Effector memory CD8-positive, alpha-beta T cell (primary cell): ENCODE results near the gene SEMA6D.
"Not testable (repeated sequence)": the region's sequence is repeated elsewhere in the genome, so short reads cannot be mapped to it uniquely, and the experiment has no call there.

Source experiments
- ATAC-seq: fragments of 150-1000 bp; cut with Tn5 transposase; replicated peaks from 2 replicates; pipeline ENCODE4 v1.10.0; 2021; ENCODE audit warnings: mild to moderate bottlenecking, moderate library complexity
- DNase-seq, 3 experiments: peaks; one replicate each; pipeline ENCODE4 v3.0.0; 2021
- H3K27ac Mint-ChIP-seq, 2 donors: one replicate each; pipeline ENCODE4 v1.8.0; 2022; ENCODE audit warnings: mild to moderate bottlenecking in 2 of 2, mixed read lengths in 2 of 2, moderate library complexity in 2 of 2
- H3K27me3 Mint-ChIP-seq, 2 donors: one replicate each; pipeline ENCODE4 v1.8.0; 2022; ENCODE audit warnings: mixed read lengths in 2 of 2
- H3K36me3 Mint-ChIP-seq: one replicate; pipeline ENCODE4 v1.8.0; 2022; ENCODE audit warnings: mild to moderate bottlenecking, moderate library complexity, mixed read lengths; ENCODE audit not compliant: insufficient read depth
- H3K4me1 Mint-ChIP-seq, 2 donors: one replicate each; pipeline ENCODE4 v1.8.0; 2022; ENCODE audit warnings: low read depth in 2 of 2, mixed read lengths in 2 of 2
- H3K4me3 Mint-ChIP-seq, 2 donors: one replicate each; pipeline ENCODE4 v1.8.0; 2022; ENCODE audit warnings: mild to moderate bottlenecking in 2 of 2, mixed read lengths in 2 of 2, moderate library complexity in 2 of 2
- H3K9me3 Mint-ChIP-seq, 2 donors: one replicate each; pipeline ENCODE4 v1.8.0; 2022; ENCODE audit warnings: mixed read lengths in 2 of 2

The SEMA6D gene

DNA sequence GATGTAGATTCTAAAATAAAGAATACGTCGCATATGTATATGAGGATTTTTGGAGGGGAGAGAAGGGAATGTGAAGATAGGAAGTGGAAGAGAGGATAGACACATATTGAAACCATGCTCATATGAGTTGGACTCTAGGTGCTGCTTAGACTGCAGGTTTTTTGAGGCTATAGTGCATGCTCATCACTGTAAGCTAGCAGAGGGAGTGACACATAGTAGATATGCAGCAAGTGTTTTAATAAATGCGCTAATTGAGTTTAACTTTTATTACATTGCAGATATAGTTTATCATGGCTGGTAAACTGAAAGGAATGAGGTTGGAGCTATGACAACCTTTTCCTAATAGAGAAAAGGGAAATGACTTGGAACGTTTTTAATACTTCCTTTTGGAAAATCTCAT is 7.7 kb downstream of the SEMA6D start:
- peaks cover 0 to 3% of the 10 kb centered on the region in 2 donors for H3K9me3 Mint-ChIP-seq
- ATAC-seq (no peak), DNase-seq (no peak)
- no peak overlapping the region for H3K27ac Mint-ChIP-seq
- H3K4me1 Mint-ChIP-seq: no peaks in the 10 kb centered on the region
- H3K4me3 Mint-ChIP-seq: no peak overlapping the region
- H3K36me3 Mint-ChIP-seq: no peaks in the 10 kb centered on the region
- peaks cover 5 to 31% of the 10 kb centered on the region in 2 donors for H3K27me3 Mint-ChIP-seq

DNA sequence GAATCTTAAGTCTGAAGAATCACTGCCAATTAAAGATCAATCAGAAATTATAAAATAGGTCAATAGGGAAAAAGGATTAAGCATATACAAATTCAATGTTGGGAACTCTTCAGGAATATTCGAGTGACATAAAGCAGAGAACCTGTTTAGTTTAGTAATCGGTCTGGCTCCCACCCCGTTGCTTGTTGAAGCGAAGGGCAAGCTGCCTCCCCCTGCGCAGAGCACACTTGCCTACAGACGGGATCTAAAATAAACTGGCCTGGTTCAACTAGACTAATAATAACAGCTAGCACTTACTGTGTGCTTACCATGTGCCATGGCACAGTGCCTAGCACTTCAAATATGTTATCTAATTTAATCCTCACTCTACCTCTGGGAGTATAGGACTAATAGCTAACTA is 8.6 kb downstream of the SEMA6D start:
- Mint-ChIP-seq H3K36me3 (no peaks in the 10 kb centered on the region), H3K4me3 (no peak overlapping the region), H3K27ac (no peak overlapping the region), H3K4me1 (no peaks in the 10 kb centered on the region), H3K27me3 (peaks cover 0 to 24% of the 10 kb centered on the region in 2 donors), H3K9me3 (peaks cover 0 to 7% of the 10 kb centered on the region in 2 donors)
- ATAC-seq (no peak), DNase-seq (no peak)

DNA sequence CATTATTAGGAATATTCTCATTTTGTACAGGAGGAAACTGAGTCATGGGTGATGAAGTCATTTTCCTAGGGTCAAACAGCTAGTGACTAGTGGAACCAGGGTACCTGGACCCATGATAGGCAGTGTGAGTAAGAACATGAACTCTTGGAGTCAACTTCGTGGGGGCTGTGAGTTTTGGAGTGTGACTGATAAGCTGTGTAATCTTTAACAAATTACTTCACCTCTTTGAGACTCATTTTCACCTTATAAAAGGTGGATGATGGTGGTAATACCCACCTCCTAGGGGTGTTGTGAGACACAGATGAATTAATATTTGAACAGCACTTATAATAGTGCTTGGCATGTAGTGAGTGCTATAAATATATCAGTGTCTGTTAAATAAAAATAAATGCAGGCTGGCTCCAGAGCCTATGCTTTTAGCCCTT is 9.1 kb downstream of the SEMA6D start:
- Mint-ChIP-seq H3K36me3 (no peaks in the 10 kb centered on the region), H3K4me1 (no peaks in the 10 kb centered on the region), H3K27ac (no peak overlapping the region), H3K9me3 (peaks cover 0 to 7% of the 10 kb centered on the region in 2 donors), H3K27me3 (peaks cover 0 to 22% of the 10 kb centered on the region in 2 donors), H3K4me3 (no peak overlapping the region)
- DNase-seq (no peak), ATAC-seq (no peak)

DNA sequence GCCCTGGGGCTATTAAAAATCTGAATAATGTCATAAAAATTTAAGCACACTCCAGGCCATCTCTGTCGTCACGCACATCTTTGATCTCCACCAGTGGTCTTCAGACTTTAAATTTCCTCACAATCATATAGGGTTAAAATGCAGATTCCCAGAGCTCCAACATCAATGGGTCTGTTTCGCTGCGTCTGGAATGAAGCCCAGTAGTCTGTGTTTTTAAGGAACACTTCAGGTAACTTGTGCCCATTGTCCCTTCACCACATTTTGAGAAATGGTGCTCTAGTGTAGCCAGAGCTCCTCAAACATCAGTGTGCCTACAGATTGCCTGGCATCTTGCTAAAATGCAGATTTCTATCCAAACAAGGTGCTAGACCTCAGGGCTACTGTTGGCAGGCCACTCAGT is 9.8 kb downstream of the SEMA6D start:
- peaks cover 0 to 15% of the 10 kb centered on the region in 2 donors for H3K27me3 Mint-ChIP-seq
- no peaks in the 10 kb centered on the region for H3K4me1 Mint-ChIP-seq
- ATAC-seq: no peak
- no peaks in the 10 kb centered on the region for H3K36me3 Mint-ChIP-seq
- H3K9me3 Mint-ChIP-seq: peaks cover 0 to 7% of the 10 kb centered on the region in 2 donors
- no peak for DNase-seq
- no peak overlapping the region for H3K4me3 Mint-ChIP-seq
- H3K27ac Mint-ChIP-seq: no peak overlapping the region

DNA sequence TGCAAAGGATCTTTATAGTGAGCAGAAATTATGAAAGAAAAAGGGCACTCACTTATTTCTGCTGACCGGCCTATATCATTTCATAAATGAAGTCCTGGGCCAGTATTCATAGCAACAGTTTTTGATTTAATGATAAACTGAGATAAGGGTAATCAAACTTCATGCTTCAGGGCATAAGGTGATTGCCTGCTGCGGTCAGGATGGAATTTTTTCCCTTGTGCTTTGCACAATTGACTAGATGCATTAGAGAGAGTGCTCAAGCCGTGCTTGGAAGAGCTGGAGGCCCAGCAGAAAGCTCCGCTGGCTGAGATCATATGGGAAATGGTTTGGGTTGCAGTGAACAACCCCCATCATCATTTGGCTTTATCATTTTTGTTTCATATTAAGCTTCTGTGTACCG is 10.4 kb downstream of the SEMA6D start:
- Mint-ChIP-seq H3K9me3 (peaks cover 0 to 7% of the 10 kb centered on the region in 2 donors), H3K4me1 (no peaks in the 10 kb centered on the region), H3K27ac (no peak overlapping the region), H3K4me3 (no peak overlapping the region), H3K27me3 (peaks cover 0 to 10% of the 10 kb centered on the region in 2 donors), H3K36me3 (no peaks in the 10 kb centered on the region)
- no peak for ATAC-seq
- no peak for DNase-seq

- H3K4me1 Mint-ChIP-seq: no peaks in the 10 kb centered on the region
Observed at GRCh38 chr15:47728426-47728825, 11.1 kb downstream of the SEMA6D start.

GRCh38 chr15:47728886-47729285 is 11.6 kb downstream of the SEMA6D start:
- no peaks in the 10 kb centered on the region for H3K36me3 Mint-ChIP-seq
- ATAC-seq: no peak
- H3K4me1 Mint-ChIP-seq: no peaks in the 10 kb centered on the region
- H3K27ac Mint-ChIP-seq: no peak overlapping the region
- no peak overlapping the region for H3K4me3 Mint-ChIP-seq
- H3K9me3 Mint-ChIP-seq: peaks cover 0 to 7% of the 10 kb centered on the region in 2 donors
- no peak for DNase-seq
- peaks cover 0 to 7% of the 10 kb centered on the region in 2 donors for H3K27me3 Mint-ChIP-seq

More at GRCh38 chr15:47728426-47728825, 11.1 kb downstream of the SEMA6D start:
- Mint-ChIP-seq H3K27me3 (peaks cover 0 to 8% of the 10 kb centered on the region in 2 donors), H3K4me3 (no peak overlapping the region), H3K9me3 (peaks cover 0 to 7% of the 10 kb centered on the region in 2 donors), H3K36me3 (no peaks in the 10 kb centered on the region), H3K27ac (no peak overlapping the region)
- ATAC-seq (no peak), DNase-seq (no peak)

DNA sequence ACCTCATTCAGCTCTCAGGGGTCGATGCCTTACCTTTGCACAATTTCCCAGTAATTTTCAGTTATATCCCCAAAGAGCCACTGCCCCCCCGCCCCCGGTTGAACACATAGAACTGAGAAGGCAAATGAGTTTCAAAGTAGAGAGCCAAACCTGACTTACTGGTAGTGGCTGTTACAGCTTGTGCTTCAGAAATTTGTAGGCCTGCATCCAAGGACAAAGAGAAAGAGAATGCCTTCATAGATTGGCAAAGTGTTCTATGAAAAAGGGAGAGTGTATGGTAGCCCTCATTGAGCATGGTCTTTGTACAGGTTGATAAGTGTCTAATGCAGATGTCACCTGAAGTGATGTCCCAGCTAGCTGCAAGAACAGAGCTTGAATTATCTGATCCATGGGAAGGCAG is 13.9 kb downstream of the SEMA6D start:
- no peak overlapping the region for H3K4me3 Mint-ChIP-seq
- no peaks in the 10 kb centered on the region for H3K4me1 Mint-ChIP-seq
- no peaks in the 10 kb centered on the region for H3K27me3 Mint-ChIP-seq
- DNase-seq: no peak
- no peaks in the 10 kb centered on the region for H3K36me3 Mint-ChIP-seq
- ATAC-seq: no peak
- no peak overlapping the region for H3K27ac Mint-ChIP-seq
- peaks cover 0 to 7% of the 10 kb centered on the region in 2 donors for H3K9me3 Mint-ChIP-seq

- H3K9me3 Mint-ChIP-seq: peaks cover 0 to 7% of the 10 kb centered on the region in 2 donors
- H3K27me3 Mint-ChIP-seq: no peaks in the 10 kb centered on the region
- no peaks in the 10 kb centered on the region for H3K4me1 Mint-ChIP-seq
- no peak overlapping the region for H3K4me3 Mint-ChIP-seq
- H3K36me3 Mint-ChIP-seq: no peaks in the 10 kb centered on the region
- DNase-seq: no peak
- no peak overlapping the region for H3K27ac Mint-ChIP-seq
- no peak for ATAC-seq
Observed at GRCh38 chr15:47732248-47732647, 14.9 kb downstream of the SEMA6D start.

DNA sequence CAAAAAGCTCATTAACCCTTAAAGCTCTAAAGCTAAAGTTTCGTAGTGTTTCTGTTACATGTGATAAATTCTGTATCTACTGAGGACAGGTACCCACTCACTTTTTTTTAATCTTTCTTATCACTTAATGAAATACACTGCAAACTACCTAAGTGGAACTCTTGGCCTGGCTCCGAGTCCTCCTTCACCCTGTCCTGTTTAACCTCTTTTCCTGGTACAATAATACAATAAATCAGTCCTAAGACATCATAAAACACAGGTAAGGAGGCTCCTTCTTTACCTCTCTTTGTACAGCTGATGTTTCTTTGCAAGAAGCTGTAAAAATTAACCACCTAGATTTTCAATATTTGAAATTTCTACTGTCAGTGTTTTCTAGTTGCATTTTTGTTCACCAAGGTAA is 15.8 kb downstream of the SEMA6D start:
- H3K27ac Mint-ChIP-seq: no peak overlapping the region
- no peaks in the 10 kb centered on the region for H3K4me1 Mint-ChIP-seq
- H3K4me3 Mint-ChIP-seq: no peak overlapping the region
- H3K36me3 Mint-ChIP-seq: no peaks in the 10 kb centered on the region
- peaks cover 0 to 4% of the 10 kb centered on the region in 2 donors for H3K27me3 Mint-ChIP-seq
- H3K9me3 Mint-ChIP-seq: peaks cover 0 to 7% of the 10 kb centered on the region in 2 donors
- no peak for ATAC-seq
- DNase-seq: no peak

DNA sequence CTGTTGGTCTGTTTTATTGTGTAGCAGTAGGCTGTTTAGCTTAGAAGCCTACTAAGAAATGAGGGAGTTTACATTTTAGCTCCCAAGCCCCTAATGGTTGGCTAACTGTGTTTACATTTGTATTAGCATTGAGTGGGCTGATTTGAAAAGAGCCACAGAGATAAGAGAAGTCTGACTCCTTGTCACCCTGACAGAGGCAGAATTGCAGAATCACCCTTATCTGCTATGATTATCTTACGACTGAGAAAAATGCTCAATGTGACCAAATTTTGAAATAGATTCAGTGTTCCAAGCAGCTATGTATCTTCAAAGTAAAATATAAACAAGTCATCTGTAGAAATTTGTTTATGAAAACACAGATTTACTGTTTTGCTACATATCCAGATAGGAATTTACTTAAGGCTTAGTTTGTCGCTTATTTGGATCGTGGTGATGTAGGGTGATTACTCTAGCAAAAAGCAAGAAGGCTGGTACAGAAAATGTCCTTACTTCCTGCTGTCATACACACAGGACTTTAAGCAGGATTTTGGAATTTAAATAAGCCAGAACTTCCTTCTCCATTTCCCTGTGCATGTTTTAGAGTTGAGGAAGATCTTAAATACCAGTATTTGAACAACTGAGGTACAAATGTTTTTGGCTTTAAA is 19.0 kb downstream of the SEMA6D start:
- H3K27me3 Mint-ChIP-seq: peaks cover 0 to 9% of the 10 kb centered on the region in 2 donors
- H3K27ac Mint-ChIP-seq: no peak overlapping the region
- no peaks in the 10 kb centered on the region for H3K9me3 Mint-ChIP-seq
- no peak for ATAC-seq
- DNase-seq: no peak
- H3K4me1 Mint-ChIP-seq: no peaks in the 10 kb centered on the region
- no peak overlapping the region for H3K4me3 Mint-ChIP-seq
- no peaks in the 10 kb centered on the region for H3K36me3 Mint-ChIP-seq

GRCh38 chr15:47737477-47737876 is 20.2 kb downstream of the SEMA6D start:
- DNase-seq: no peak
- Mint-ChIP-seq H3K36me3 (no peaks in the 10 kb centered on the region), H3K27me3 (peaks cover 0 to 9% of the 10 kb centered on the region in 2 donors), H3K4me1 (no peaks in the 10 kb centered on the region), H3K4me3 (no peak overlapping the region), H3K27ac (no peak overlapping the region), H3K9me3 (no peaks in the 10 kb centered on the region)
- ATAC-seq: no peak

DNA sequence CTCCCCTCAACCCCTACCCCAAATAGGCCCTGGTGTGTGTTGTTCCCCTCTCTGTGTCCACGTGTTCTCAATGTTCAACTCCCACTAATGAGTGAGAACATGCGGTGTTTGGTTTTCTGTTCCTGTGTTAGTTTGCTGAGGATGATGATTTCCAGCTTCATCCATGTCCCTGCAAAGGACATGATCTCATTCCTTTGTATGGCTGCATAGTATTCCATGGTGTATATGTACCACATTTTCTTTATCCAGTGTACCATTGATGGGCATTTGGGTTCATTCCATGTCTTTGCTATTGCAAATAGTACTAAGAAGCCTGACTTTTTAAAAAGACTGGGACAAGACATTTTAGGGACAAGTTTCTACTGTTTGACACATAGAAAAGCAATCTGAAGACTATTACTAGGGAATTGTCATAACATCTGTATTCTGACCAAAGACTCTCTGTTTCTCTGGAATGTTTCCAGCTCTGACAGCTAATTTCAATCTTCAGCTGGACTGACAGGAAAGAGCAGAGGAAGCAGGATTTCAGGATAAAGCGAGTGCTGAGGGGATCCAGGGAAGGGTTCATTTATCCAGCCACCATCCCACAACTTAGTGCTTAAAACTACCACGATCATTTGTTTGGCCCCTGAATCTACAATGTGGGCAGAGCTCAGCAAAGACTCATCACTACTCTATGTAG is 21.0 kb downstream of the SEMA6D start:
- H3K27ac Mint-ChIP-seq, DNase-seq, H3K36me3 Mint-ChIP-seq, ATAC-seq, H3K9me3 Mint-ChIP-seq, H3K4me1 Mint-ChIP-seq, H3K27me3 Mint-ChIP-seq, H3K4me3 Mint-ChIP-seq: not testable (repeated sequence)

DNA sequence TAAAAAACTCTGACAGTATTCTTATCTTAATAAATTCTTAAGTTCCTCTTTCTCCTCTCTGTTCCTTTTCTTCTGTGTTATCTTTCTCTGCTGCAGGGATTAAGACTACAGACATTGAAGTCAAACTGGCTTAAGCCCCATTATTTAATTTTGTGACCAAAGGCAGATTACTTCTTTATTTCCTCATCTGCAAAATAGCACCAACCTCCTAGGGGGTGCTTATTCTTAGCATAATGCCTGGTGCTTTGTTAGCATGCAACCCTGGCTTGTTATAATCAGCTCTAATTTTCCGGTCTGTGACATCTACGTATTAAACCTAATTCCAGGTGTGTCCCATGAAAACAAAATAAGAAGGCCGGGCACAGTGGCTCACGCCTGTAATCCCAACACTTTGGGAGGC is 23.8 kb downstream of the SEMA6D start:
- no peak overlapping the region for H3K4me3 Mint-ChIP-seq
- no peaks in the 10 kb centered on the region for H3K4me1 Mint-ChIP-seq
- no peak for ATAC-seq
- H3K9me3 Mint-ChIP-seq: no peaks in the 10 kb centered on the region
- no peak overlapping the region for H3K27ac Mint-ChIP-seq
- no peak for DNase-seq
- no peaks in the 10 kb centered on the region for H3K36me3 Mint-ChIP-seq
- H3K27me3 Mint-ChIP-seq: peaks cover 0 to 9% of the 10 kb centered on the region in 2 donors
